ENCODE data around the gene KLK7.

DNA sequence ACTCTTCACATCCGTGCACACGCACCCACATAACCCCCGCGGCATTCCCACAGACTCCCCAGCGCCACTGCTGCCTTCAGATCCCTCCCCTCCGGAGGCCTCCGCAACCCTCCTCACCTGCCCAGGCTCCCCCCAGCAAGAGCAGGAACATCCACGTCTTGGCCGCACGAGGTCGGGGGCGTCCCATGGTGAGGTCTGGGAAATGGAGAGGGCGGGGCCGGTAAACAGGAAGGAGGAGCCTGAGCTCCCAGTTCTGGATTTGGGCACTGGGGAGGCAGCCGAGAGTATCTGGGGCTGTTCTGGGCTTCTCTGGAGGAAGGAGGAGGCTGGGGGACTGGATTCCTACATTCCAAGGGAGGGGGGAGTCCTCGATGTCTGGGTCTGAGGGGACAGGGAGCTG is 17.3 kb upstream of the KLK7 start:
- TF ChIP-seq, protein P1, sequence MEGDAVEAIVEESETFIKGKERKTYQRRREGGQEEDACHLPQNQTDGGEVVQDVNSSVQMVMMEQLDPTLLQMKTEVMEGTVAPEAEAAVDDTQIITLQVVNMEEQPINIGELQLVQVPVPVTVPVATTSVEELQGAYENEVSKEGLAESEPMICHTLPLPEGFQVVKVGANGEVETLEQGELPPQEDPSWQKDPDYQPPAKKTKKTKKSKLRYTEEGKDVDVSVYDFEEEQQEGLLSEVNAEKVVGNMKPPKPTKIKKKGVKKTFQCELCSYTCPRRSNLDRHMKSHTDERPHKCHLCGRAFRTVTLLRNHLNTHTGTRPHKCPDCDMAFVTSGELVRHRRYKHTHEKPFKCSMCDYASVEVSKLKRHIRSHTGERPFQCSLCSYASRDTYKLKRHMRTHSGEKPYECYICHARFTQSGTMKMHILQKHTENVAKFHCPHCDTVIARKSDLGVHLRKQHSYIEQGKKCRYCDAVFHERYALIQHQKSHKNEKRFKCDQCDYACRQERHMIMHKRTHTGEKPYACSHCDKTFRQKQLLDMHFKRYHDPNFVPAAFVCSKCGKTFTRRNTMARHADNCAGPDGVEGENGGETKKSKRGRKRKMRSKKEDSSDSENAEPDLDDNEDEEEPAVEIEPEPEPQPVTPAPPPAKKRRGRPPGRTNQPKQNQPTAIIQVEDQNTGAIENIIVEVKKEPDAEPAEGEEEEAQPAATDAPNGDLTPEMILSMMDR (IDR thresholded peaks at IDR 0.05): no peak
- TF ChIP-seq SP1 (CRISPR knock-in tag; conservative IDR thresholded peaks at IDR 0.05) (0 out of 2 replicates have a peak, but pooled peaks have one; percentile 24), ZNF138 (CRISPR knock-in tag; conservative IDR thresholded peaks at IDR 0.05) (no peak), ETV6 (CRISPR knock-in tag; IDR thresholded peaks at IDR 0.05) (0 out of 2 replicates have a peak, but pooled peaks have one; percentile 21), ZBTB21 (CRISPR knock-in tag; IDR thresholded peaks at IDR 0.05; ENCODE audit: borderline replicate concordance) (no peak), TEAD4 (CRISPR knock-in tag; IDR thresholded peaks at IDR 0.05) (0 out of 2 replicates have a peak, but pooled peaks have one; percentile 26)

Data from WTC11 (cell line).